ENCODE measurements around the gene PARD3. TPM values are rescaled to one million over a fixed set of nuclear protein-coding genes. Genes with fewer than 3 reads are reported as not detected.

PARD3 gene
- total RNA-seq, 2 donors from 2014 or later, result 31.6 to 41.6 TPM

DNA sequence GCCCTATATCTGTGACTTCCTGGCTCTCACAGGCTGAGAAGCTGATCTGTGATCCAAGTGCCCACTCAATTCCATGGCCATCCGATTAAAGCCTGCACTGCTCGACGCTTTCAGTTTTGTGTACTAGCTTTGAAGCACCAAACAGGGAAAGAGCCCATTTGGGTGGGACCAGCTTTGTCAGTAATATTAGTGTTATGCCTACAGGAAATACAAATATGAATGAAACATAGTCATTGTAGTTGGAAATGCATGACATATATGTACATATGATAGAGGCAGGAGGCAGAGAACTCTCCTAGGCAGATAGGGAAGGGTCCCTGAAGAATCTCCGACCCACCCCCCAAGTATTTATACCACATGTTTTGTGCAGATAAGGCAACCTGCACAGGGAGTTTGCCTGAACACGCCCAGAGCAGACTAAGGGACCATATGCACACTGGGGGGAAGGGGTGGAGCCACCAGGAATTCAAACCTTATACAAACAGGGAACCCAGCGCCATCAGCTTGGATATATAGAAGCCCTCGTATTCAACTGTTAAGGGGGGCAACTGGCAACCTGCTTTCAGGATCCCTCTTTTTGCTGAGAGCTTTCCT lies 653.2 kb downstream of the PARD3 start:
- Histone ChIP-seq H3K9me3 (no peaks in the 10 kb centered on the region), H3K27ac (no peak overlapping the region), H3K27me3 (no peaks in the 10 kb centered on the region), H3K4me1 (peaks cover 0 to 6% of the 10 kb centered on the region in 2 donors), H3K4me3 (no peak overlapping the region), H3K36me3 (no peaks in the 10 kb centered on the region)
- no peak for TF ChIP-seq CTCF (IDR thresholded peaks at IDR 0.05)
- no peak for DNase-seq (ENCODE audit: low spot score)

DNA sequence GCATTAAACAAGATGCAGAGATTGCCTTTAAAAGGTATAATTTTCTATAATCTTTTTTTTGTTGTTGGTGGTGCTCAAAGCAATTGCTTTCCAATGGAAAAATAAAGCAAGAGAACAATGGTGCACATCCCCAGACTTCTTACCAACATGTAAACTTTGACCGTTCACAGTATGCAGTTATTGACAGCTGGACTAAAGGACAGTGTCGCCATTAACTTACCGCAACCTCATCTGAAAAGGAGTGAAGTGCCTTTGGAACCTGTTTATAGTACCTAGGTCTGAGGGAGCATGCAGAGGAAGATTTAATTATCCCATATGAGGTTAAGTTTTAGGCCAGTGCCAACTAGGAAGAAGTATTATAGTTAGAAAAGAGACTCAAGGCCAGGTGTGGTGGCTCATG lies 654.5 kb downstream of the PARD3 start:
- Histone ChIP-seq H3K27ac (no peak overlapping the region), H3K4me1 (peaks cover 0 to 6% of the 10 kb centered on the region in 2 donors), H3K27me3 (no peaks in the 10 kb centered on the region), H3K9me3 (no peaks in the 10 kb centered on the region), H3K4me3 (no peak overlapping the region), H3K36me3 (no peaks in the 10 kb centered on the region)
- no peak for TF ChIP-seq CTCF (IDR thresholded peaks at IDR 0.05)
- DNase-seq (ENCODE audit: low spot score), result no peak

GRCh38 chr10:34157501-34157900 lies 657.6 kb downstream of the PARD3 start:
- no peaks in the 10 kb centered on the region for H3K27me3 ChIP-seq
- H3K4me3 ChIP-seq, result no peak overlapping the region
- H3K27ac ChIP-seq, result no peak overlapping the region
- no peak for TF ChIP-seq CTCF (IDR thresholded peaks at IDR 0.05)
- no peak for DNase-seq (ENCODE audit: low spot score)
- no peaks in the 10 kb centered on the region for H3K9me3 ChIP-seq
- peaks cover 0 to 6% of the 10 kb centered on the region in 2 donors for H3K4me1 ChIP-seq
- no peaks in the 10 kb centered on the region for H3K36me3 ChIP-seq

DNA sequence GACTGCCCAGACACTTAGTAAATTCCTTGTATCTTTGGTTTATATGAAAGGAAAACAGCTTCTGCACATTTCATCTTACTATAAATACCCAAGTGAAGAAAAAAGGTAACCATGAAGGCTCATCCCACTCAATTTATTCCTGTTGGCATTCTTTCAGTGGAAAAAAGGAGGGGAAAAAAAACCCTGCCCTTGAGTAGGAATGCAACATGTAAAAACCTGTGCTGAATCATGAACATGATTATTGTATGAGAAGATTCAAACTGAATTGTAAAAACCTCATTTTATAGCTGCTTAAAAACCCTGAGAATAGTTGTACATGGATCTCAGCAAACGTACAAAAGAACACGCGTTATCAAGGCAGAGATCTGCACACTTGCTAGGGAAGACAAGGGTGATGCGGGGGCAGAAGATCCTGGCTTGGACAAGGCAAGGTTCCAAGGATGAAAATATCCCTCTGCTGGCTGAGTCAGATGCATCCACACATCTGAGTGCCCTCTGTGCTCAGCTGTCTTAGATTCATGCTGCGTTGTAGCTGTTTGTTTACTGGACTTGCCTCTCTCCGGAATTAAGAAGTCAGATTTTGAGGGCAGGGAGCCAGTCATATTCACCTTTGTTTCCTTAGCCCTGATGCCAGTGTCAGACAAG lies 658.2 kb downstream of the PARD3 start:
- peaks cover 0 to 6% of the 10 kb centered on the region in 2 donors for H3K4me1 ChIP-seq
- DNase-seq (ENCODE audit: low spot score), result no peak
- H3K4me3 ChIP-seq, result no peak overlapping the region
- no peaks in the 10 kb centered on the region for H3K36me3 ChIP-seq
- no peaks in the 10 kb centered on the region for H3K9me3 ChIP-seq
- no peak for TF ChIP-seq CTCF (IDR thresholded peaks at IDR 0.05)
- H3K27me3 ChIP-seq, result no peaks in the 10 kb centered on the region
- H3K27ac ChIP-seq, result no peak overlapping the region

DNA sequence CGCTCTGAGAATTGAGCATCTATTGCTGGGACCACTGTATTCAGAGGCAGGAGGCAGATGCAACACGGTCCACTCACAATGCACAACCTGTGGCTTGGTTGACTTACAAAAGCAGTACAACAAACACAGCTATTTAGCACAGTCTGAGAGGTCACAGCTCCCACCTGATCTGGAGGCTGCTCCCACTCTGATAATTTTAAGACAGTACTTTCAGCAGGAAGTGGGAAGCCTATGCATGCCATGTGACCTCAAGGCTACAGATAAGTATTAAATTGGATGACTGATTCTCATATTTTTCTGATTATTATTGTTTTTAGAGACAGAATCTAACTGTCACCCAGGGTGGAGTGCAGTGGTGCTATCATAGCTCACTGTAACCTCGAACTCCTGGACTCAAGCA lies 659.3 kb downstream of the PARD3 start:
- H3K4me1 ChIP-seq, result peaks cover 0 to 6% of the 10 kb centered on the region in 2 donors
- no peaks in the 10 kb centered on the region for H3K36me3 ChIP-seq
- H3K27ac ChIP-seq, result no peak overlapping the region
- TF ChIP-seq CTCF (IDR thresholded peaks at IDR 0.05), result no peak
- no peak overlapping the region for H3K4me3 ChIP-seq
- DNase-seq (ENCODE audit: low spot score), result no peak
- H3K9me3 ChIP-seq, result no peaks in the 10 kb centered on the region
- H3K27me3 ChIP-seq, result no peaks in the 10 kb centered on the region
